GM06990 (cell line): Measurements from ENCODE around the gene GRIN3B.

Experiments used
- DNase-seq: peaks from one replicate; pipeline ENCODE4 v3.0.0-alpha.2; 2011; ENCODE audit not compliant: insufficient read length; ENCODE audit errors: extremely low read depth
- H3K27me3 ChIP-seq: replicated peaks from 2 replicates; pipeline ENCODE4 v1.6.0; 2011; ENCODE audit warnings: low read length; ENCODE audit not compliant: control insufficient read depth, insufficient read depth
- H3K36me3 ChIP-seq: 2 replicates; pipeline ENCODE4 v1.5.1; 2011; ENCODE audit warnings: low read length; ENCODE audit not compliant: control insufficient read depth, insufficient read depth
- H3K4me3 ChIP-seq: replicated peaks from 2 replicates; pipeline ENCODE4 v1.5.1; 2011; ENCODE audit warnings: low read depth, mild to moderate bottlenecking, control low read depth, low read length
- TF ChIP-seq, protein P1 (sequence below): IDR thresholded peaks from 2 replicates; pipeline ENCODE4 v1.5.1; 2011; ENCODE audit warnings: low read length, control low read depth, mild to moderate bottlenecking, inconsistent platforms; ENCODE audit not compliant: insufficient read depth, poor library complexity, severe bottlenecking

GRIN3B gene

DNA sequence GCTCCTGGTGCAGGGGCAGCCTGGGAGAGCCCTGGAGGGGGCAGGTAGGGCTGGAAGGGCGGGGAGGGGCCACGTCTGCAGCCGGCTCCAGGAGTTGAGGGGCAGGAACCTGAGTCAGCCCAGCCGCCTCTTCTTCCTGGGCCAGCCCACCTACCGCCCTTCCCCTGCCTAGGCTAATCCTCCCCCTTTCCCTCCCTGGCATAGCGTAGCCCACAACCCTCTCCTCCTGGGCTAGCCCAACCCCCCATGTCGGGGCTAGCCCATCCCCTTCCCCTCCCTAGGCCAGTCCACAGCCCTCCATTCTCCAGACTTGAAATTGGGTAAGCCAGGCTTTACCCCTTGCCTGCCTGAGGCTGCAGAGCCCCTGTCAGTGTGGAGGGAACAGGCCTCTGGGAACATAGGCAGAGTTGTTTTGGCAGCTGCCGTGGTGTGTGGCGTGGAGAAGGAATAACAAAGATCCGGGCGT, 36.7 kb upstream of the GRIN3B start:
- DNase-seq: no peak
- peaks cover 56% of the 10 kb centered on the region for H3K36me3 ChIP-seq
- no peak overlapping the region for H3K4me3 ChIP-seq
- TF ChIP-seq, protein P1, sequence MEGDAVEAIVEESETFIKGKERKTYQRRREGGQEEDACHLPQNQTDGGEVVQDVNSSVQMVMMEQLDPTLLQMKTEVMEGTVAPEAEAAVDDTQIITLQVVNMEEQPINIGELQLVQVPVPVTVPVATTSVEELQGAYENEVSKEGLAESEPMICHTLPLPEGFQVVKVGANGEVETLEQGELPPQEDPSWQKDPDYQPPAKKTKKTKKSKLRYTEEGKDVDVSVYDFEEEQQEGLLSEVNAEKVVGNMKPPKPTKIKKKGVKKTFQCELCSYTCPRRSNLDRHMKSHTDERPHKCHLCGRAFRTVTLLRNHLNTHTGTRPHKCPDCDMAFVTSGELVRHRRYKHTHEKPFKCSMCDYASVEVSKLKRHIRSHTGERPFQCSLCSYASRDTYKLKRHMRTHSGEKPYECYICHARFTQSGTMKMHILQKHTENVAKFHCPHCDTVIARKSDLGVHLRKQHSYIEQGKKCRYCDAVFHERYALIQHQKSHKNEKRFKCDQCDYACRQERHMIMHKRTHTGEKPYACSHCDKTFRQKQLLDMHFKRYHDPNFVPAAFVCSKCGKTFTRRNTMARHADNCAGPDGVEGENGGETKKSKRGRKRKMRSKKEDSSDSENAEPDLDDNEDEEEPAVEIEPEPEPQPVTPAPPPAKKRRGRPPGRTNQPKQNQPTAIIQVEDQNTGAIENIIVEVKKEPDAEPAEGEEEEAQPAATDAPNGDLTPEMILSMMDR: no peak
- no peaks in the 10 kb centered on the region for H3K27me3 ChIP-seq

DNA sequence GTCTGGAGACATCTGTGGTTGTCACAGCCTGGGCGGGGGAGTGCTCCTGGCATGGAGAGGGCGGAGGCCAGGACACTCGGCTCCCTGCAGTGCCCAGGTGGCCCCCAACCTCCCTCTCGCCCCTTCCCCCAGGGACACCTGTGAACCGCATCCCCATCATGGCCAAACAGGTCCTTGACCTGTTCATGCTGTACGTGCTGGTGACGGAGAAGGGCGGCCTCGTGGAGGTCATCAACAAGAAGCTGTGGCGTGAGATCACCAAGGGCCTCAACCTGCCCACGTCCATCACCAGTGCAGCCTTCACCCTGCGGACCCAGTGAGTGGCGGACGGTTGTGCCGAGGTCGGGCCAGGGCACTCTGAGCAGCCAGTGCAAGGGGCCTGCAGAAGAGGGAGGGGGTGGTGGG, 36.1 kb upstream of the GRIN3B start:
- Histone ChIP-seq H3K36me3 (peaks cover 58% of the 10 kb centered on the region), H3K27me3 (no peaks in the 10 kb centered on the region), H3K4me3 (no peak overlapping the region)
- DNase-seq: no peak
- TF ChIP-seq, protein P1: no peak

DNA sequence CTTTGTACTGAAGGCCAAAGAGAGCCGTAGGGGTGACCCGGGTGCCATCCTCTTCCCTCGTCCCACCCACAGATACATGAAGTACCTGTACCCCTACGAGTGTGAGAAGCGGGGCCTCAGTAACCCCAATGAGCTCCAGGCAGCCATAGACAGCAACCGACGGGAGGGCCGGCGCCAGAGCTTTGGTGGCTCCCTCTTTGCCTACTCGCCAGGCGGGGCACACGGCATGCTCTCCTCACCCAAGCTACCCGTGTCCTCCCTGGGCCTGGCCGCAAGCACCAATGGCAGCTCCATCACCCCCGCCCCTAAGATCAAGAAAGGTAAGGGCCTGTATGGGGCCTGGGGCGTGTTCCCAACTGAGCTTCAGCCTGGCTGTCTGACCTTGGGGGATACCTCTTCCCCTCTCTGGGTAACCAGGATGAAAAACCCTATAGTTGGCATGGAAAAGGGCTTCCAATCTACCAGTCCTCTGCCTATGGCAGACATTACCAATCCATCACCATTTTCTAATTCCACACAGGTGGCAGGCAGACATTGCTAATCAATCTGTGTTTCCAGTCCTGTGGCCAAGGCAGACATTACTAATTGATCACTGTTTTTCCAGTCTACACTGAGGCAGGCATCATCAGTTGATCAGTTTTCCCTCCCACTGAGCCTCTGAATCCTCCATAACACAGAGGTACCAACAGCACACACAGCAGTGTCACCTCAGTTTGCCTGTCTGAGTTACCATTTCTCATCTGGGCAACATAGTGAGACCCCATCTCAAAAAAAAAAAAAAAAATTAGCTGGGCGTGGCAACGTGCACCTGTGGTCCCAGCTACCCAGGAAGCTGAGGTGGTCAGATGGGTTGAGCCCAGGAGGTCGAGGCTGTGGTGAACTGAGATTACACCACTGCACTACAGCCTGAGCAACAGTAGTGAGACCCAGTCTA, 35.2 kb upstream of the GRIN3B start:
- no peak for DNase-seq
- Histone ChIP-seq H3K27me3 (no peaks in the 10 kb centered on the region), H3K36me3 (peaks cover 54% of the 10 kb centered on the region), H3K4me3 (no peak overlapping the region)
- TF ChIP-seq, protein P1: no peak

DNA sequence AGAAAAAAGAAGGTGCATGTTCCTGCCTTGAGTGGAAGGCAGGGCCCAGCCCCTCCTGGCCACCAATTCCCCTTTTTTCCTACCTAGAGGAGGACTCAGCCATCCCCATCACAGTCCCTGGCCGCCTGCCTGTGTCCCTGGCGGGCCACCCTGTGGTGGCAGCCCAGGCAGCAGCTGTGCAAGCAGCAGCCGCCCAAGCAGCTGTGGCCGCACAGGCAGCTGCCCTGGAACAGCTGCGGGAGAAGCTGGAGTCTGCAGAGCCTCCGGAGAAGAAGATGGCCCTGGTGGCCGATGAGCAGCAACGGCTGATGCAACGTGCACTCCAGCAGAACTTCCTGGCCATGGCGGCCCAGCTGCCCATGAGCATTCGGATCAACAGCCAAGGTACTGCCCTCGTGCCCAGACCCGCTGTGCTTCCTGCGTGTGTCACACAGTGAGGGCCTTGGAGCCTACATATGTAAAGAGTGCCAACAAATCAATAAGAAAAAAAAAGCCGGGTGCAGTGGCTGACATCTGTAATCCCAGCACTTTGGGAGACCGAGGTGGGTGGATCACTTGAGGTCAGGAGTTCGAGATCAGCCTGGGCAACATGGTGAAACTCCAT, 33.6 kb upstream of the GRIN3B start:
- no peak for DNase-seq
- H3K4me3 ChIP-seq: no peak overlapping the region
- TF ChIP-seq, protein P1: no peak
- no peaks in the 10 kb centered on the region for H3K27me3 ChIP-seq
- H3K36me3 ChIP-seq: peaks cover 49% of the 10 kb centered on the region

DNA sequence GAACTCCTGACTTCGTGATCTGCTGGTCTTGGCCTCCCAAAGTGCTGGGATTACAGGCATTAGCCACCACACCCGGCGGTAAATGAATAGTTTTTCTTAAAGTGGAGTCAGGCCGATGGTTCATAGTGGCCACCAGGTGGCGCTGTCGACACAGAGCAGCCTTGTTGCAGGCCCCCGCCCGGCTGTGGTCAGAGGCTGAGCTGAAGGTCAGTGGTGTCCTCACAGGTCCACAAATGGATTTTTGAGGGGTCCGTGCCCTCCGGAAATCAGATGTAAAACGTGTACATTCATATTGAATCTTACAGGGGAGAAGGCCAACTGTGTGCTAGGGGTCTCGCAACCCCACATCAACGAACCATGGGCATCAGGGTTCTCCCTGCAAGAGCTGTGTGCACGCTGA, 29.5 kb upstream of the GRIN3B start:
- Histone ChIP-seq H3K27me3 (no peaks in the 10 kb centered on the region), H3K36me3 (peaks cover 28% of the 10 kb centered on the region), H3K4me3 (no peak overlapping the region)
- TF ChIP-seq, protein P1: peak; percentile 60
- no peak for DNase-seq
